ENCODE data around the gene PSMD14. TPM values are rescaled to one million over a fixed set of nuclear protein-coding genes. Genes with fewer than 3 reads are reported as not detected.

PSMD14 gene
- total RNA-seq, 1 donor from 2014 or later: 46.9 TPM

DNA sequence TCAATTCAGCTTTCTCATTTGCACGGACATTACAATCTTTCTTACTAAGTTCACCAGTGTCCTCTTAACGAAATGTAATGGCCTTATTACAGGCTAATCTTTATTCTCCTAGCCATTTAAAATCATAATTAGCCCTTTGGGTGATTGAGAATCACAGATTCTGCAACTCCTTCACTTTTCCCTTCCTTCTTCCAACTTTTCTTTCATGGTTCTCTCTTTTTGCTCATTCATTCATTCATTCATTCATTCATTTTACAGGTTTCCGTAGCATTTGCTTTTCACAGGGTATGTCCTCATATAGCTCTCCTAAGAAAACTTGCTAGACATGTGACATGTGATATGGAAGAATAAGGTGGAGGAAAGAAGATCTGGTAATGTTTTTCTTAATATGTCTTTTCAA, 123.9 kb downstream of the PSMD14 start:
- H3K36me3 Mint-ChIP-seq: peaks cover 2% of the 10 kb centered on the region
- no peak for DNase-seq (ENCODE audit: low spot score in 2 of 2, unreplicated experiment in 2 of 2)
- no peak overlapping the region for H3K27ac Mint-ChIP-seq
- TF ChIP-seq, protein P1, sequence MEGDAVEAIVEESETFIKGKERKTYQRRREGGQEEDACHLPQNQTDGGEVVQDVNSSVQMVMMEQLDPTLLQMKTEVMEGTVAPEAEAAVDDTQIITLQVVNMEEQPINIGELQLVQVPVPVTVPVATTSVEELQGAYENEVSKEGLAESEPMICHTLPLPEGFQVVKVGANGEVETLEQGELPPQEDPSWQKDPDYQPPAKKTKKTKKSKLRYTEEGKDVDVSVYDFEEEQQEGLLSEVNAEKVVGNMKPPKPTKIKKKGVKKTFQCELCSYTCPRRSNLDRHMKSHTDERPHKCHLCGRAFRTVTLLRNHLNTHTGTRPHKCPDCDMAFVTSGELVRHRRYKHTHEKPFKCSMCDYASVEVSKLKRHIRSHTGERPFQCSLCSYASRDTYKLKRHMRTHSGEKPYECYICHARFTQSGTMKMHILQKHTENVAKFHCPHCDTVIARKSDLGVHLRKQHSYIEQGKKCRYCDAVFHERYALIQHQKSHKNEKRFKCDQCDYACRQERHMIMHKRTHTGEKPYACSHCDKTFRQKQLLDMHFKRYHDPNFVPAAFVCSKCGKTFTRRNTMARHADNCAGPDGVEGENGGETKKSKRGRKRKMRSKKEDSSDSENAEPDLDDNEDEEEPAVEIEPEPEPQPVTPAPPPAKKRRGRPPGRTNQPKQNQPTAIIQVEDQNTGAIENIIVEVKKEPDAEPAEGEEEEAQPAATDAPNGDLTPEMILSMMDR (IDR thresholded peaks at IDR 0.05; ENCODE audit: unreplicated experiment): no peak
- peaks cover 7% of the 10 kb centered on the region for H3K4me1 Mint-ChIP-seq
- H3K27me3 Mint-ChIP-seq (ENCODE audit: low read depth): peaks cover 97% of the 10 kb centered on the region
- H3K9me3 Mint-ChIP-seq: peaks cover 6% of the 10 kb centered on the region
- H3K4me3 Mint-ChIP-seq: no peak overlapping the region

DNA sequence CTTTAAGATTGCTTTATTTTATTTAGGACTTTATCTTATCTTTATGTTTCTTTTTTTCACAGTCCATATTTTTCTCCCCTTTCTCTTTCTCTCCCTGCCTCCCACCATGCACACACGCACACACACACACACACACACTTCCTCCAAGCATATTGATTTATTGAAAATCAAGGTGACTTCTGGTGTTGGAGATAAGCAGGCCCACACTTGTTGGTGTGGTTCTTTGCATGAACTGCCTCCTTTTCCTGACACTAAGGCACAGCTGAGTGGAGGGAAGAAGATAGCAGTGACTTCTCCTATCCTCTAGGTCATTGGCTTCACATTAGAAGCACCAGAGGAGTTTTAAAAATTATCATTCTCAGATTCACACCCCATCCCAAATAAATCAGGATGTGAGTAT, 125.9 kb downstream of the PSMD14 start:
- Mint-ChIP-seq H3K27ac (no peak overlapping the region), H3K27me3 (ENCODE audit: low read depth) (peaks cover 88% of the 10 kb centered on the region), H3K4me1 (no peaks in the 10 kb centered on the region), H3K9me3 (peaks cover 6% of the 10 kb centered on the region), H3K36me3 (no peaks in the 10 kb centered on the region), H3K4me3 (no peak overlapping the region)
- no peak for DNase-seq (ENCODE audit: low spot score in 2 of 2, unreplicated experiment in 2 of 2)
- TF ChIP-seq, protein P1 (IDR thresholded peaks at IDR 0.05; ENCODE audit: unreplicated experiment): no peak

DNA sequence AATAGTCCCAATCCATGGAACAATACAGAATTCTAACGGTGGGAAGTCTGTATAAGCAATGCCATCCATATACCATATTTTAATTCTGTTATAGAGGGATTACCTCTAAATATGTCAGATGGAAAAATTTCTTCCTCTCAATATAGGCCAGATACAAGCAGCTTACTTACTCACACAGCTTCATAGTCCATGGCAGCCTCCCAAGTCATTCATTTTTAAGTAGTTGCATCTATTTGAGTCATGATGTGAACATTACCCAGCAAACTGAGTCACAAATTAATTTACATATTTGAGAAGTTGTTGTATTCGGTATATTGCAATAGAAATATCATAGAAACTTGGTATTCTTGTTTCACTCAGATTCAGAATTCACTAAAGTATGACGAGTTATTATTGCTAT, 128.2 kb downstream of the PSMD14 start:
- Mint-ChIP-seq H3K36me3 (no peaks in the 10 kb centered on the region), H3K27ac (no peak overlapping the region), H3K27me3 (ENCODE audit: low read depth) (peaks cover 77% of the 10 kb centered on the region), H3K9me3 (peaks cover 6% of the 10 kb centered on the region), H3K4me3 (no peak overlapping the region), H3K4me1 (no peaks in the 10 kb centered on the region)
- TF ChIP-seq, protein P1 (IDR thresholded peaks at IDR 0.05; ENCODE audit: unreplicated experiment): no peak
- no peak for DNase-seq (ENCODE audit: low spot score in 2 of 2, unreplicated experiment in 2 of 2)

DNA sequence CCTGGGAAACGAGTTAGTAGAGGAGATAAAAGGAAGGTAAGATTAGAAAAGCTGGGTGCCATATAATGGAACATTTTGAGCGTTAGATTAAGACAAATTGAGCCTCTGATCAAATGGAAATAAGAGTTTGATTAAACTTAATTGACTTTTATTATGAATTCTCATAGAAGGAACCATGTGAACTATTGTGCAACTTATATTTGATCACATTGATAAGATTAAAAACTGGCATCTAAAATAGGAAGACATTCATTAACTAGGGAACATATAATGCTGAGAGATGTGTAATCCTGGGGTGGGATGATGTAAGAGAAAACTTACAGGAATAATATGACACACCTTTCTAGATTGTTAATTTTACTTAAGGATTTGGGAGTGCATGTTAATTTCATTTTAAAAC, 130.4 kb downstream of the PSMD14 start:
- no peak overlapping the region for H3K4me3 Mint-ChIP-seq
- peaks cover 6% of the 10 kb centered on the region for H3K9me3 Mint-ChIP-seq
- no peak for DNase-seq (ENCODE audit: low spot score in 2 of 2, unreplicated experiment in 2 of 2)
- TF ChIP-seq, protein P1 (IDR thresholded peaks at IDR 0.05; ENCODE audit: unreplicated experiment): no peak
- H3K4me1 Mint-ChIP-seq: no peaks in the 10 kb centered on the region
- H3K27ac Mint-ChIP-seq: no peak overlapping the region
- H3K36me3 Mint-ChIP-seq: no peaks in the 10 kb centered on the region
- peaks cover 71% of the 10 kb centered on the region for H3K27me3 Mint-ChIP-seq (ENCODE audit: low read depth)

DNA sequence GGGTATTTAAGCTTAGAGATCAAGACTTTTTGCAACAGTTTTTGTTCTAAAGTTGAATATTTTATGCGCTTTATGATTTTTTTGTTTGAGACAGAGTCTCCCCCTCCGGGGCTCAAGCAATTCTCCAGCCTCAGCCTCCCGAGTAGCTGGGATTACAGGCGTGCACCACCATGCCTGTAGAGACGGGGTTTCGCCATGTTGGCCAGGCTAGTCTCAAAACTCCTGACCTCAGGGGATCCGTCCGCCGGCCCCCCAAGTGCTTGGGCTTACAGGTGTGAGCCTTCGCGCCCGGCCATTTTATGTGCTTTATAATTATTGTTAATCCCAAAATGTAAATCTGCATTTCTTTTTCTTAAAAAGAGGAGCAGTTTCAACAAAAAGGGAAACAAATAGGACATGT, 136.9 kb downstream of the PSMD14 start:
- Mint-ChIP-seq H3K27ac (no peak overlapping the region), H3K4me1 (no peaks in the 10 kb centered on the region), H3K4me3 (no peak overlapping the region), H3K9me3 (no peaks in the 10 kb centered on the region), H3K36me3 (no peaks in the 10 kb centered on the region), H3K27me3 (ENCODE audit: low read depth) (peaks cover 36% of the 10 kb centered on the region)
- no peak for DNase-seq (ENCODE audit: low spot score in 2 of 2, unreplicated experiment in 2 of 2)
- TF ChIP-seq, protein P1 (IDR thresholded peaks at IDR 0.05; ENCODE audit: unreplicated experiment): no peak

DNA sequence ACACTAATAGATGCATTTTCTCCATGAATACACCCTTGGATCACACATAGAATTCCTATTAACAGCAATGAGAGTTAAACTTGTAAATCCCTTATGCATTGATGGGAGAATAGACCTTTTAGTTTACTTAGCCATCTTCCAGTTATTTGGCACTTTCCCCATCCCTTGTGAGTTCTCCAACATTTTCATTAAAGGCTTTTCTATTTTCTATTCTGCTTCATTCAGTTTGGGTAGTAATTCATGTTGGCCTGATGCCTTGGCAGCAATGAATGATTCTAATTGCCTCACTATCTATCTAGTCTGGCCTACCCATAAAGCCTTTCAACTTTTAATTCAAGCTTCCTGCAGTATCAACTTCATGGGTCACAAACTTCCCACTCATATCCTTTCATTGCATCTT, 140.2 kb downstream of the PSMD14 start:
- TF ChIP-seq, protein P1 (IDR thresholded peaks at IDR 0.05; ENCODE audit: unreplicated experiment): no peak
- Mint-ChIP-seq H3K27ac (no peak overlapping the region), H3K4me1 (no peaks in the 10 kb centered on the region), H3K36me3 (no peaks in the 10 kb centered on the region), H3K9me3 (no peaks in the 10 kb centered on the region), H3K4me3 (no peak overlapping the region), H3K27me3 (ENCODE audit: low read depth) (peaks cover 16% of the 10 kb centered on the region)
- no peak for DNase-seq (ENCODE audit: low spot score in 2 of 2, unreplicated experiment in 2 of 2)
